NCI-H748 (cell line): Measurements from ENCODE around the gene ZBTB20.

Experiments
- DNase-seq: peaks from one replicate; lab custom pipeline; 2025; ENCODE audit not compliant: unreplicated experiment; lab: John Stamatoyannopoulos, UW

The ZBTB20 gene

GRCh38 chr3:114644367-114644766, 502.7 kb downstream of the ZBTB20 start:
- DNase-seq = no peak

GRCh38 chr3:114642951-114643741, 503.9 kb downstream of the ZBTB20 start:
- no peak for DNase-seq

GRCh38 chr3:114640126-114640525, 507.0 kb downstream of the ZBTB20 start:
- DNase-seq = no peak

- no peak for DNase-seq
These were observed 507.9 kb downstream of the ZBTB20 start for GRCh38 chr3:114639171-114639570.

GRCh38 chr3:114635878-114636277, 511.2 kb downstream of the ZBTB20 start:
- no peak for DNase-seq

GRCh38 chr3:114634635-114635034, 512.5 kb downstream of the ZBTB20 start:
- DNase-seq = no peak

GRCh38 chr3:114632757-114633424, 514.2 kb downstream of the ZBTB20 start:
- DNase-seq = no peak

GRCh38 chr3:114627770-114628169, 519.3 kb downstream of the ZBTB20 start:
- DNase-seq = no peak

- no peak for DNase-seq
These were observed 520.3 kb downstream of the ZBTB20 start for GRCh38 chr3:114626751-114627150.

GRCh38 chr3:114624571-114625181, 522.4 kb downstream of the ZBTB20 start:
- DNase-seq = no peak

- no peak for DNase-seq
These were observed 523.0 kb downstream of the ZBTB20 start for GRCh38 chr3:114624047-114624445.

- no peak for DNase-seq
These were observed 523.6 kb downstream of the ZBTB20 start for GRCh38 chr3:114623420-114624046.

- DNase-seq = no peak
These were observed 525.1 kb downstream of the ZBTB20 start for GRCh38 chr3:114622001-114622400.

GRCh38 chr3:114619771-114620170, 527.3 kb downstream of the ZBTB20 start:
- DNase-seq = no peak

- peak; percentile 80 for DNase-seq
These were observed 531.5 kb downstream of the ZBTB20 start for GRCh38 chr3:114615523-114616085.

GRCh38 chr3:114609973-114610630, 537.0 kb downstream of the ZBTB20 start:
- no peak for DNase-seq

- DNase-seq = no peak
These were observed 538.8 kb downstream of the ZBTB20 start for GRCh38 chr3:114608293-114608692.

- DNase-seq = no peak
These were observed 540.8 kb downstream of the ZBTB20 start for GRCh38 chr3:114606336-114606735.

- no peak for DNase-seq
These were observed 546.5 kb downstream of the ZBTB20 start for GRCh38 chr3:114600571-114600970.

GRCh38 chr3:114597871-114598270, 549.2 kb downstream of the ZBTB20 start:
- DNase-seq = no peak

GRCh38 chr3:114597012-114597411, 550.1 kb downstream of the ZBTB20 start:
- DNase-seq = no peak
